Transverse colon (tissue), 4 donors: Measurements from ENCODE around the gene SELENOV. TPM values are rescaled to one million over a fixed set of nuclear protein-coding genes. Genes with fewer than 3 reads are reported as not detected.

Source experiments
- DNase-seq: peaks from one replicate; pipeline ENCODE4 v3.0.0-alpha.2; 2019
- H3K27ac ChIP-seq, 4 donors: fragments of 200-600 bp; sonication (generic); 2 replicates each; pipeline ENCODE4 v1.5.1; 2016 to 2018; ENCODE audit warnings: inconsistent platforms in 4 of 4
- H3K27me3 ChIP-seq: fragments of 200-600 bp; sonication (generic); 2 replicates; pipeline ENCODE4 v1.5.1; 2017; ENCODE audit warnings: inconsistent platforms
- H3K36me3 ChIP-seq, 4 donors: fragments of 200-600 bp; sonication (generic); 2 replicates each; pipeline ENCODE4 v1.5.1; 2017 to 2019; ENCODE audit warnings: inconsistent platforms in 4 of 4
- H3K4me1 ChIP-seq, 4 donors: fragments of 200-600 bp; sonication (generic); 2 replicates each; pipeline ENCODE4 v1.5.1; 2017 to 2020; ENCODE audit warnings: inconsistent platforms in 4 of 4
- H3K4me3 ChIP-seq, 4 donors: fragments of 200-600 bp; sonication (generic); 1 replicate in 1 of 4; 2 replicates in 3 of 4; pipeline versions ENCODE4 v1.5.1 to v1.6.1; 2017 to 2019; ENCODE audit warnings: inconsistent platforms in 4 of 4
- H3K9me3 ChIP-seq, 2 donors: fragments of 200-600 bp; sonication (generic); 2 replicates each; pipeline ENCODE4 v1.5.1; 2017 to 2019; ENCODE audit warnings: inconsistent platforms in 2 of 2
- EP300 ChIP-seq: sonication (generic); formaldehyde crosslinking; IDR thresholded peaks from one replicate; pipeline ENCODE4 v1.6.1; 2017; ENCODE audit warnings: antibody characterized with exemption, low read depth
- POLR2A ChIP-seq: fragments of 450-650 bp; IDR thresholded peaks from one replicate; pipeline ENCODE4 v1.6.1; 2016; ENCODE audit warnings: antibody characterized with exemption, mild to moderate bottlenecking, moderate library complexity
- POLR2AphosphoS5 ChIP-seq, 3 donors: sonication (generic); formaldehyde crosslinking; IDR thresholded peaks; one replicate each; pipeline ENCODE4 v1.6.1; 2016; ENCODE audit warnings: antibody characterized with exemption in 3 of 3
- WGBS, 2 donors: methylation state at CpG; one replicate each; pipeline ENCODE4 v1.1.5; 2018; ENCODE audit warnings: low coverage in 1 of 2; 5-methylcytosine and 5-hydroxymethylcytosine counted together
- in situ Hi-C, 4 donors: fragments of 200-750 bp; cut with MboI; loops; one replicate each; pipeline versions ENCODE4 v1.15.0 to v1.15.1; 2017; ENCODE audit warnings: low sequenced_read_pairs in 3 of 4, low pct_ligation_motif_present in 1 of 4, low pct_unique_long_range_greater_than_20kb in 1 of 4
- intact Hi-C: fragments of 100-400 bp; cut with DNase I; formaldehyde crosslinking; loops from one replicate; pipeline ENCODE4 v1.15.1; 2023; ENCODE audit warnings: low total_unique reads
- total RNA-seq, 4 donors: library from RNA; depleted of rRNA; stranded (reverse); fragments of >200 nt; gene quantifications; one replicate each; pipeline ENCODE4 v1.1.0, GENCODE V29; 2016
- TF ChIP-seq, protein P1 (sequence below), 5 experiments: fragments of 200-600 bp in 3 of 5; fragments of 450-650 bp in 2 of 5; sonication (generic) in 3 of 5; IDR thresholded peaks; 1 replicate in 2 of 5; 2 replicates in 3 of 5; pipeline ENCODE4 v1.5.1; 2016 to 2017; ENCODE audit warnings: antibody characterized with exemption in 5 of 5, inconsistent platforms in 3 of 5, mild to moderate bottlenecking in 2 of 5, moderate library complexity in 1 of 5

SELENOV gene
- total RNA-seq, 4 donors from 2014 or later: not detected

DNA sequence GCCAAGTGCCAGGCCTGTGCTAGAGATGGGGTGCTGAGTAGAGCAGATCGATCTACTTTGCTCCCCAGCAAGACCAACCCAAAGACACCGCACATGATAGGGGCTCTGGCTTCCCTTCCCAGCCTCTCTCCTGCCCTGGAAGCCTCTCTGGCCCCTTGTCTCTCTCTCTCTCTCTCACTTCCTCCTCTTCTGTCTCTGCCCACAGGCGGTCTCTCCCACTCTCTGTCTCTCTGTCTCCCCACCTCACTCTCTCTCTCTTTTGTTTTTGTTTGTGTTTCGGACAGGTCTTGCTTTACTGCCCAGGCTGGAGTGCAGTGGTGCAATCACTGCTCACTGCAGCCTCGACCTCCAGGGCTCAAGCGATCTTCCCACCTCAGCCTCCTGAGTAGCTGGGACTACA lies 1.3 kb downstream of the SELENOV start:
- no peaks in the 10 kb centered on the region for H3K36me3 ChIP-seq
- DNase-seq: no peak
- H3K4me3 ChIP-seq: no peak overlapping the region
- TF ChIP-seq POLR2AphosphoS5 (IDR thresholded peaks at IDR 0.05) (no peak), EP300 (no peak)
- TF ChIP-seq, protein P1, sequence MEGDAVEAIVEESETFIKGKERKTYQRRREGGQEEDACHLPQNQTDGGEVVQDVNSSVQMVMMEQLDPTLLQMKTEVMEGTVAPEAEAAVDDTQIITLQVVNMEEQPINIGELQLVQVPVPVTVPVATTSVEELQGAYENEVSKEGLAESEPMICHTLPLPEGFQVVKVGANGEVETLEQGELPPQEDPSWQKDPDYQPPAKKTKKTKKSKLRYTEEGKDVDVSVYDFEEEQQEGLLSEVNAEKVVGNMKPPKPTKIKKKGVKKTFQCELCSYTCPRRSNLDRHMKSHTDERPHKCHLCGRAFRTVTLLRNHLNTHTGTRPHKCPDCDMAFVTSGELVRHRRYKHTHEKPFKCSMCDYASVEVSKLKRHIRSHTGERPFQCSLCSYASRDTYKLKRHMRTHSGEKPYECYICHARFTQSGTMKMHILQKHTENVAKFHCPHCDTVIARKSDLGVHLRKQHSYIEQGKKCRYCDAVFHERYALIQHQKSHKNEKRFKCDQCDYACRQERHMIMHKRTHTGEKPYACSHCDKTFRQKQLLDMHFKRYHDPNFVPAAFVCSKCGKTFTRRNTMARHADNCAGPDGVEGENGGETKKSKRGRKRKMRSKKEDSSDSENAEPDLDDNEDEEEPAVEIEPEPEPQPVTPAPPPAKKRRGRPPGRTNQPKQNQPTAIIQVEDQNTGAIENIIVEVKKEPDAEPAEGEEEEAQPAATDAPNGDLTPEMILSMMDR (IDR thresholded peaks at IDR 0.05): no peak
- in situ Hi-C loops: no loop called here
- intact Hi-C loops: no loop called here
- H3K9me3 ChIP-seq: no peaks in the 10 kb centered on the region
- H3K27ac ChIP-seq: no peak overlapping the region
- 45 to 76% methylated on average over 4 to 6 of the region's 6 CpGs for WGBS, 2 donors
- H3K4me1 ChIP-seq: peaks cover 6 to 18% (median 14%) of the 10 kb centered on the region in 4 donors
- peaks cover 75% of the 10 kb centered on the region for H3K27me3 ChIP-seq

DNA sequence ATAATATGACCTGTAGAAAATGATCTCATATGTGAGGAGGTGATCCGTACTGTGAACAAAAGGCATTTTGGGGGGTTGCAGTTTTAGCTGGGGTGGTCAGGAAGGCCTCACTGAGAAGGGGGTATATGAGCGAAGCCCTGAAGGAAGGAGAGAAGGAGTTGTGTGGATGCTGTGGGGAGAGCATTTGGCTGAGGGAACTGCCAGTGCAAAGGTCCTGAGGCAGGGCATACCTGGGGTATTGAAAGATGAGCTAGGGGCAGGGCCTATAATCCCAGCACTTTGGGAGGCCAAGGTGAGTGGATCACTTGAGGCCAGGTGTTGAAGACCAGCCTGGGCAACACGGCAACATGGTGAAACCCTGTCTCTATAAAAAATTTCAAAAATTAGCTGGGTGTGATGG lies 2.5 kb downstream of the SELENOV start:
- intact Hi-C loops: no loop called here
- Histone ChIP-seq H3K4me3 (no peak overlapping the region), H3K36me3 (no peaks in the 10 kb centered on the region), H3K4me1 (peaks cover 6 to 18% (median 14%) of the 10 kb centered on the region in 4 donors), H3K27me3 (peaks cover 64% of the 10 kb centered on the region), H3K9me3 (no peaks in the 10 kb centered on the region), H3K27ac (no peak overlapping the region)
- in situ Hi-C loops: no loop called here
- TF ChIP-seq POLR2AphosphoS5 (IDR thresholded peaks at IDR 0.05) (no peak), POLR2A (no peak), EP300 (no peak)
- TF ChIP-seq, protein P1 (IDR thresholded peaks at IDR 0.05): no peak
- no peak for DNase-seq
- WGBS, 2 donors: 49 to 77% methylated on average over 2 to 3 of the region's 3 CpGs

DNA sequence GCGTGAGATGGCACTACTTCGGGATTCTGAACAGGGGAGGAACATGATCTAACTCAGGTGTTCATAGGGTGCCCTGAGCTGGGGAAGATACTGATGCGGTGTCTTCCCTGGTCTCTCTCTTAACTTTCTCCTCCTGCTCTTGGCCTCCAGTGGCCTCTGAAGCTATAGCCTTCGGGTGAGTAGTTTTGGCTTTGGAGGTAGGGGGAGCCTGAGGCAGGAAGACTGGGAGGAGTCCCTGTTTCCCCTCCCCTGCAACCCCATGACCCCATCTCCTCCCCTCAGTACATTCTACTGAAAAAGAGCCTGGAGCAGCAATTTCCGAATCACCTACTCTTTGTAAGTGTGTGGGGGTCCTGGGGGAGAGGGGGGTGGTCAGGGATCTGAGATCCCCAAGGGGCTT lies 3.5 kb downstream of the SELENOV start:
- Histone ChIP-seq H3K9me3 (no peaks in the 10 kb centered on the region), H3K4me3 (no peak overlapping the region), H3K36me3 (no peaks in the 10 kb centered on the region), H3K27ac (no peak overlapping the region), H3K4me1 (peaks cover 6 to 18% (median 14%) of the 10 kb centered on the region in 4 donors), H3K27me3 (peaks cover 54% of the 10 kb centered on the region)
- WGBS, 2 donors: 66 to 79% methylated on average over 3 to 5 of the region's 5 CpGs
- DNase-seq: no peak
- in situ Hi-C loops: no loop called here
- intact Hi-C loops: no loop called here
- no peak for TF ChIP-seq POLR2A
- TF ChIP-seq POLR2AphosphoS5 (IDR thresholded peaks at IDR 0.05): no peak
- TF ChIP-seq, protein P1 (IDR thresholded peaks at IDR 0.05): no peak
- no peak for TF ChIP-seq EP300

DNA sequence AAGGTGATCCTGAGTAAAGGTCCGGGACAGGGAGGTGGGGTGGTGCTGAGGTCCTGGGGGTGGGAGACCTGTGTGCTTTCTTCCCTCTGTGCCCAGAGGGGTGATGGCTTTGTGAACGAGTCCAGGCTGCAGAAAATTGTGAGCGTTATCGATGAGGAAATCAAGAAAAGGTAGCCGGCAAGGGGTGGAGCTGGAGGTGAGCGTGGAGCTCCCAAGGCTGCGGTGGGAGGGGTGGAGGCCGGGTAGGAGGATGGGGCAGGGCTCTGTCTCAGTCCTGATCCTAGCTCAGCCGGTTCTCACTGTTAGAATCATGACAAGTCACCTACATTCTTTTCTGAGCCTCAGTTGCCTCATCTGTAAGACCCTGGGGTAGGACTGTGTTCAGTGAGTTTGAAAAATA lies 4.0 kb downstream of the SELENOV start:
- intact Hi-C loops (no loop called here), in situ Hi-C loops (no loop called here)
- WGBS, 2 donors: 50 to 60% methylated on average over 2 to 9 of the region's 9 CpGs

More for the DNA sequence above, 4.0 kb downstream of the SELENOV start:
- DNase-seq: no peak
- Histone ChIP-seq H3K36me3 (no peaks in the 10 kb centered on the region), H3K27ac (no peak overlapping the region), H3K4me3 (no peak overlapping the region), H3K4me1 (peaks cover 6 to 18% (median 14%) of the 10 kb centered on the region in 4 donors), H3K27me3 (peaks cover 49% of the 10 kb centered on the region), H3K9me3 (no peaks in the 10 kb centered on the region)
- TF ChIP-seq, protein P1 (IDR thresholded peaks at IDR 0.05): no peak
- TF ChIP-seq POLR2AphosphoS5 (IDR thresholded peaks at IDR 0.05): no peak
- TF ChIP-seq EP300: no peak
- no peak for TF ChIP-seq POLR2A
